Measurements from ENCODE around the gene LEF1.
"Not testable (repeated sequence)": the region's sequence is repeated elsewhere in the genome, so short reads cannot be mapped to it uniquely, and the experiment has no call there.

Gene LEF1

GRCh38 chr4:108055787-108056186, 112.9 kb downstream of the LEF1 start:
- no peak for DNase-seq

GRCh38 chr4:108054025-108054638, 114.6 kb downstream of the LEF1 start:
- no peak for DNase-seq

- no peak for DNase-seq
These were observed 115.5 kb downstream of the LEF1 start for GRCh38 chr4:108053251-108053711.

GRCh38 chr4:108052558-108053120, 116.1 kb downstream of the LEF1 start:
- DNase-seq = no peak

- DNase-seq = no peak
These were observed 117.4 kb downstream of the LEF1 start for GRCh38 chr4:108051343-108051742.

- not testable (repeated sequence) for DNase-seq
These were observed 118.3 kb downstream of the LEF1 start for GRCh38 chr4:108050166-108051111.

GRCh38 chr4:108049406-108049805, 119.3 kb downstream of the LEF1 start:
- peak; percentile 52 for DNase-seq

GRCh38 chr4:108048997-108049396, 119.7 kb downstream of the LEF1 start:
- DNase-seq = no peak

- DNase-seq = no peak
These were observed 120.6 kb downstream of the LEF1 start for GRCh38 chr4:108048157-108048556.

GRCh38 chr4:108047199-108047598, 121.5 kb downstream of the LEF1 start:
- DNase-seq = no peak

- no peak for DNase-seq
These were observed 123.1 kb downstream of the LEF1 start for GRCh38 chr4:108045687-108046024.

- no peak for DNase-seq
These were observed 123.6 kb downstream of the LEF1 start for GRCh38 chr4:108044951-108045686.

- no peak for DNase-seq
These were observed 125.2 kb downstream of the LEF1 start for GRCh38 chr4:108043526-108043925.

GRCh38 chr4:108042927-108043326, 125.8 kb downstream of the LEF1 start:
- no peak for DNase-seq

- no peak for DNase-seq
These were observed 130.8 kb downstream of the LEF1 start for GRCh38 chr4:108037884-108038283.

- peak; percentile 67 for DNase-seq
These were observed 132.5 kb downstream of the LEF1 start for GRCh38 chr4:108036213-108036612.

- no peak for DNase-seq
These were observed 133.0 kb downstream of the LEF1 start for GRCh38 chr4:108035691-108036090.

GRCh38 chr4:108034565-108034964, 134.2 kb downstream of the LEF1 start:
- DNase-seq = no peak

GRCh38 chr4:108033348-108033747, 135.4 kb downstream of the LEF1 start:
- DNase-seq = no peak

GRCh38 chr4:108031427-108032083, 137.2 kb downstream of the LEF1 start:
- no peak for DNase-seq

- DNase-seq = peak; percentile 76
These were observed 138.4 kb downstream of the LEF1 start for GRCh38 chr4:108030332-108030731.

- no peak for DNase-seq
These were observed 139.0 kb downstream of the LEF1 start for GRCh38 chr4:108029731-108030130.

Data from CD4-positive, alpha-beta T cell treated with Interleukin-17A for 1 hour (primary cell).